Left hindlimb (tissue), 1 donor: ENCODE data around the gene TBC1D1.

Experiments
- DNase-seq: peaks from one replicate; pipeline ENCODE4 v3.0.0-alpha.2; 2018

Gene TBC1D1, protein sequence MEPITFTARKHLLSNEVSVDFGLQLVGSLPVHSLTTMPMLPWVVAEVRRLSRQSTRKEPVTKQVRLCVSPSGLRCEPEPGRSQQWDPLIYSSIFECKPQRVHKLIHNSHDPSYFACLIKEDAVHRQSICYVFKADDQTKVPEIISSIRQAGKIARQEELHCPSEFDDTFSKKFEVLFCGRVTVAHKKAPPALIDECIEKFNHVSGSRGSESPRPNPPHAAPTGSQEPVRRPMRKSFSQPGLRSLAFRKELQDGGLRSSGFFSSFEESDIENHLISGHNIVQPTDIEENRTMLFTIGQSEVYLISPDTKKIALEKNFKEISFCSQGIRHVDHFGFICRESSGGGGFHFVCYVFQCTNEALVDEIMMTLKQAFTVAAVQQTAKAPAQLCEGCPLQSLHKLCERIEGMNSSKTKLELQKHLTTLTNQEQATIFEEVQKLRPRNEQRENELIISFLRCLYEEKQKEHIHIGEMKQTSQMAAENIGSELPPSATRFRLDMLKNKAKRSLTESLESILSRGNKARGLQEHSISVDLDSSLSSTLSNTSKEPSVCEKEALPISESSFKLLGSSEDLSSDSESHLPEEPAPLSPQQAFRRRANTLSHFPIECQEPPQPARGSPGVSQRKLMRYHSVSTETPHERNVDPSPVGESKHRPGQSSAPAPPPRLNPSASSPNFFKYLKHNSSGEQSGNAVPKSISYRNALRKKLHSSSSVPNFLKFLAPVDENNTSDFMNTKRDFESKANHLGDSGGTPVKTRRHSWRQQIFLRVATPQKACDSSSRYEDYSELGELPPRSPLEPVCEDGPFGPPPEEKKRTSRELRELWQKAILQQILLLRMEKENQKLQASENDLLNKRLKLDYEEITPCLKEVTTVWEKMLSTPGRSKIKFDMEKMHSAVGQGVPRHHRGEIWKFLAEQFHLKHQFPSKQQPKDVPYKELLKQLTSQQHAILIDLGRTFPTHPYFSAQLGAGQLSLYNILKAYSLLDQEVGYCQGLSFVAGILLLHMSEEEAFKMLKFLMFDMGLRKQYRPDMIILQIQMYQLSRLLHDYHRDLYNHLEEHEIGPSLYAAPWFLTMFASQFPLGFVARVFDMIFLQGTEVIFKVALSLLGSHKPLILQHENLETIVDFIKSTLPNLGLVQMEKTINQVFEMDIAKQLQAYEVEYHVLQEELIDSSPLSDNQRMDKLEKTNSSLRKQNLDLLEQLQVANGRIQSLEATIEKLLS (N-terminal part only)

DNA sequence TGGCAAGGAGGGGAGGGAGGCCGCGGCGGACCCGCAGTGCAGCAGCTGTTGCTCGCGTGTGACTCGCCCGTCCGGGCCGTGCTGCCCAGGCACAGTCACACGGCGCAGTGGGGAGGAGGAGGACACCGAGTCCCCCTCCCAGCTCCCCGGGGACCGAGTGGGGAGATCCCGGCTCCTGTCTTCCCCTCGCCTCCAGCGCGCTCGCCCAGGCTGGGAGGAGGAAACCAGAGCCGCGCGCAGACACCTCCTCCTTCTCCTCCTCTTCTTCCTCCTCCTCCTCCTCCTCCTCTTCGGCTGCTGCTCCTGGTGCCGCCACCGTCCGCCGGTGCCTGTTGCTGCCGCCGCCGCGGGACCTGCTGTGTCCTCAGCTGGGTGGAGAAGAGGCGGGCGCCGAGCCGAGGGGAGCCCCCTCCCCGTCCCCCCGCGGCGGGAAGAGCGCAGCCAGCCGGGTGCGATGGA is at the start of gene TBC1D1:
Gene TBC1D1, plus strand, starts transcription at position 284 of the 459 bp plus-strand sequence. CDS start 11,012 bp downstream, outside the sequence.
- DNase-seq = peak; percentile 53

DNA sequence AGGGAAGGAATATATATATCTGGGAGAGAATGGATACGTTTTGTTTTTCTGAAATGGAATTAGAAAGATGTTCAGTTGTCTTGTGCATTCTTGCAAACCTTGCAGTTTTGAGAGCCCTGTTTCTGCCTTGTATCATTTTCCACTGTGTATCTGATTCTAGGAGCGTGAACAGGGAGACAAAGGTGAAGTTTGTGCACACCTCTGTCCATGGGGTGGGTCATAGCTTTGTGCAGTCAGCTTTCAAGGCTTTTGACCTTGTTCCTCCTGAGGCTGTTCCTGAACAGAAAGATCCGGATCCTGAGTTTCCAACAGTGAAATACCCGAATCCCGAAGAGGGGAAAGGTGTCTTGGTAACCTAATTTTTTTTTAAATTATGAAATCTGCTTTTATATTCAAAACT is 46.7 kb upstream of the TBC1D1 start:
- DNase-seq = no peak

DNA sequence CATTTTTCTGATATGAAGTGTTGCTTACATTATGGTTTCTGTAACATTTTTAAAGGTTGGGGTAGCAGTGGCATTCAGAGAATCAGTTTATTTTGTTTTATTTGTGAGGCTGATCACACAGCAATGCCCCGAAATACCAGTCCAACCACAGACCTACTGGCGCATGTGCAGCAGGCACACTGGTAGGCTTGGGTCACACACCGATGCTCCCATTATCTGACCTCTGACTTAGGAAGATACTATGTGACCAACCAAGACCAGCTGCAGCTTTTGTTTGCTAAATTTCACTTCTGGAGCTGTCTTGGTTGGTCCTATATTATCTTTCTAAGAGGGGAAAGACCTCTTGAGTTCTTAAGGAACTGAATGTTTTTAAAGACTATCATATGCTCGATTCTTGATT is 45.7 kb upstream of the TBC1D1 start:
- no peak for DNase-seq

DNA sequence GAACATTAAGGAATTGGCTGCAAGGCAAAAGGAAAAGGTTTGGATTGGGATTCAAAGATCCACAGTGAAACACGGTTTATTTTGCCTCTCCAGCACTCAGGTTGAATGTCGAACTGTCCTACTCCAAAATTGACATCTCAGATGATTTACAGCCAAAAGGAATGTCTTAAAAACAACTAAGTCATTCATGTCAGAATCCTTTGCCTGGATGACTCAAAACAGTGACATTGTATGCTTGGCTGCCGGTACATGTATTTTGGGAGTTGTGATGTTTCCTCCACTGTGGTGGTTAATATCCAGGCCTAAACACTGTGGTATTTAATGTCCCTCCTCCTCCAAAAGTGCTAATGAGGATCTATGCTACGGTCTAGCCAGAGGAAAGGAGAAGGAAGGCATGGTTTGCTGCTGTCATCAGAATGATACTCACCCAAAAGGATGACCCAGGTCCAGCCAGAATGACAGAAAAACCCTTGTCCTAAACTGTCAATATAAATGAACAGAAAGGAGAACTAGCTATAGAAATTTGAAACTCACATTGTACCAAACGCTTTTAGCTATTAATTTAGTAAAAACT is 43.5 kb upstream of the TBC1D1 start:
- no peak for DNase-seq

DNA sequence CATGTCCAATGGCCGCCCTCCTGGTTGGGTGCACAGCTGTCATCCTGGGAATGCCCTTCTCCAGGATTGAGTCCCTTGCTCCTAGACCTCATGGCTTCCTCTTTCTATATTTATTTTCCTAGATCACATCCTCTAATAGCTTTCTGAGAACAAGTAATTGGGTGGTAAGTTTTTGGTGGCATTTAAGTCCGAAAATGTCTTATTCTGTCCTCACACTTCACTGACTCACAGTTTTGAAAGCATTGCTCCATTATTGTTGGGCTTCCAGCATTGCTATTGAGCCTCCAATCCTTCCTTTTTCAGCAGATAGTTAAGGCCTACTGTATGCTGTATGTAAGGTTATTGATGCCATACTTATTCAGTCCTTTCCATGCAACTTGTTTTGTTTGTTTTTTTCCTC is 38.5 kb upstream of the TBC1D1 start:
- no peak for DNase-seq

DNA sequence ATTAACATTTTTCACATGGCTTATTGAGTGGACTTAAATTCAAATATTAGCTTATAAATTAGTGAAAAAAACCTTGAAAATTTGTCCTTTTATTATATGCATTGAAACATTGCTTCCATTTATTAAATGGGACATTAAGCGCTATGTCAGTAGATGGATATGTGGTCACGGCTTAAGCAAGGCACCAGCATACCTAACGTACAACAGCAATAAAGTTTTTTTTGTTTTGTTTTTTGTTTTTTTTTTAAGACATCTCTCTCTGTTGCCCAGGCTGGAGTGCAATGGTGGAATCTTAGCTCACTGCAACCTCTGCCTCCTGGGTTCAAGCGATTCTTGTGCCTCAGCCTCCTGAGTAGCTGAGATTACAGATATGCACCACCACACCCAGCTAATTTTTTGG is 32.8 kb upstream of the TBC1D1 start:
- no peak for DNase-seq

DNA sequence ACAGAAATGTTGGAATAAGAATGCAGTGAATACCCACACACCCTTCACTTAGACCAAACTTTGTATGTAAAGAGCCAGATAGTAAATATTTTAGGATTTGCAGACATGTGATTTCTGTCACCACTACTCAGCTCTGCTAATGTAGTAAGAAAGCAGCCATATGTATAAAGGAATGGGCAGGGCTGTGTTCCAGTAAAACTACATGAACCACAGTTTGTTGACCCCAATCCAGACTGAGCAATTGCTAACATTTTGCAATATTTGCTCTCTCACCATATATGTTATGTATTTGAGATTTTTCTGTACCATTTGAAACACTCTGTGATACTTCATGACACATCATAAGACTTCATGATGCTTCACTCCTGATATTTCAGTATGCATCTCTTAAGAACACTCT is 32.0 kb upstream of the TBC1D1 start:
- DNase-seq = no peak

DNA sequence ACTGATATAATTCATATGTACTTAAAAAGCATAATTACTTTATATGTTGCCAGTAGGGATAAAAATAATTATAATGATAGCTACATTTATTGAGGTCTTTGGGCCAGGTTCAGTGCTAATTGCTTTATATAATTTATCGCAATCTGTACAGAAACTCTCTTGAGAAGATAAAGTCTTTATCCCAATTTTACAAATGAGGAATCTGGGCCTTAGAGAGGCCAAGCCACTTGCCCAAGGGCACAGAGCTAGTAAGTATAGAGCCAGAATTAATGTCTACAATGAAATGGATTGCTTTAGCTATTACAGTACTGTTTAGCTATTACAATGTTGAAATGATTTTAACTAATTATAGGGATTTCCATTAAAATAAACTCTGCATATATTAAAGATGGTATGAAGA is 30.6 kb upstream of the TBC1D1 start:
- DNase-seq = no peak

DNA sequence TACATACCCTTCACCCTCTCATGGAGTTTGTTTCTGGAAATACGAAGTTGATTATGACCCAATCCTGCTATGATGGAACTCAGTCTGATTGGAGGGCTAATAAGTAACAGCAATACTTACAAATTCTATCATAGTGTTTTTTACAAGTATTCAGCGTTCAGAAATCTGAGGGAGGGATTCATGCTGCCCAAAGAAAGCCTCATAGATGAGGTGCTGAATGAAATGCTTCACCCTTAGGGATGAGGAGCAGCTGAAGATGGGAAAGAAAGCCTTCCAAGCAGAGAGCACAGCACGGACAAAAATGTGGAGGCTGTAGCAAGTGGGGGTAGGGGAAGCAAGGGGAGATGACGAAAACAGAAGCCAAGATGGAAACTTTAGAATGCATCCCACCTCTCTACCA is 27.9 kb upstream of the TBC1D1 start:
- no peak for DNase-seq

DNA sequence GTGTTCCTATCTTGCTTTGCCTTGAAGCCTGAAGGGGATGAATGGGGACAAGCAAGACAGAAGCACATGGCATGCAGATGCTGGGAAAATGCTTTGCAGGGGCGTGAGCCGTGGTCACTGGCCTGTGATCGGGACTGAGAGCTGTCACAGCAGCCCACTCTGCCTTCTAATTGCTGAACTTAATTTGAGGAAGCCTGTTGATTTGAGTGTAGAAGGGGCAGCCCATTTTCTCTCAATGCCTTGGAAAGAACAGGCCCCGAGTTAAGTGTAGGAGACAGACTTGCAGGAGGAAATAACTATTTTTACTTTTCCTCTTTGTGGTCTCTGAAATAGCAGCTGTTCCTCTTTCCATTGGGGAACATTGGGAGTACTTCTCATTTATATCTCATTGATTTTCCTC is 26.1 kb upstream of the TBC1D1 start:
- no peak for DNase-seq

DNA sequence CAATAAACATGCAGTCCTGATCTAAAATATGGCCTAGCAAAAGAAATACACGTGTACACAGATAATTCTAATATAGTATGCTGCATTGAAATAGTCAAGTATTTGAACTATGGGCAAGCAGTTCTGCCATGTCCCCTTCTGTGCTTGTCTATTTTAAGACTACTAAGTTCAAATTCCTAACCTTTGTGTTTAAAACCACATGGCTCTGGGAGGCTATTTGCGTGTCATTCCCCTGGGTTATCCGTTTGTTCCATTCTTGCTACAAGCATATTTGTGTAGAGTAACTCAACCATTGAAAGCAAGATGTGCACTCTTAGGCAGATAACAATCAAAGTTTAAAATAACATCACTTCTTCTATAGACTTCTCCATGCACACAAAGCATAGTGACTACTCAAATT is 25.4 kb upstream of the TBC1D1 start:
- no peak for DNase-seq

DNA sequence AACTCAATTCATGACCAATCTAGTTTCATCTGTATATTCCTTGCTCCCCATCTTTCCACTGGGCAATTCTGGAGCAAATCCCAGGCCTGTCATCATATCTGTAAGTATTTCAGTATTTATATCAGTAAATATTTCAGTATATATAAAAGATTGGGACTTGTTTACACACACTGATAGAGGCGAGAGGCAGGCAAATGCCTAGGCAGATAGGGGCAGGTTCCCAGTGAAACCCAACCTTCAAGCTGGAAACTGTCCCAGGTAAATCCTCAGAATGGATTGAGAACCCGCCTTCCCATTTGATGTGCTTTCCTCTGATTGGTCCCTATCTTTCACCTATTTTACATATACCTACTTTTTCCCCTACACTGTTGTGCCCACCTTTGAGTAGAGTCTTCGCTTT is 23.8 kb upstream of the TBC1D1 start:
- DNase-seq = no peak

DNA sequence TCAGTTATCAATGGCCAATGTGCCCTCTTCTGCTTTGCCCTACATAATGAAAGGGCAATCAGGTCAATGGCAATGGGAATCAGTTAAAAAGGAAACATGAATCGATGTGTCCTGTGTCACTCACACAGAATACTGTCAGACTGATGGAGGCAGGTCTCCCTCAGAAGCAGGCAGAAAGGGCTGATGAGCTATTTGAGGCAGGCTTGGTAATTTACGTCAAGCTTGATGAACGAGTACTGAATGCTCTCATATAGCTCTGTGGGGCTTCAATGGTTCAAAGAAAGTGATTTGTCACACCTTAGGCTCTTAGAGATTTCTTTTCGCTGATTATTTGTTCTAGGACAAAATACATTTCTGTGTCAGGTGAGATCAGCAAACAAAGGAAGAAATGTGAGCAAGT is 22.6 kb upstream of the TBC1D1 start:
- DNase-seq = no peak

DNA sequence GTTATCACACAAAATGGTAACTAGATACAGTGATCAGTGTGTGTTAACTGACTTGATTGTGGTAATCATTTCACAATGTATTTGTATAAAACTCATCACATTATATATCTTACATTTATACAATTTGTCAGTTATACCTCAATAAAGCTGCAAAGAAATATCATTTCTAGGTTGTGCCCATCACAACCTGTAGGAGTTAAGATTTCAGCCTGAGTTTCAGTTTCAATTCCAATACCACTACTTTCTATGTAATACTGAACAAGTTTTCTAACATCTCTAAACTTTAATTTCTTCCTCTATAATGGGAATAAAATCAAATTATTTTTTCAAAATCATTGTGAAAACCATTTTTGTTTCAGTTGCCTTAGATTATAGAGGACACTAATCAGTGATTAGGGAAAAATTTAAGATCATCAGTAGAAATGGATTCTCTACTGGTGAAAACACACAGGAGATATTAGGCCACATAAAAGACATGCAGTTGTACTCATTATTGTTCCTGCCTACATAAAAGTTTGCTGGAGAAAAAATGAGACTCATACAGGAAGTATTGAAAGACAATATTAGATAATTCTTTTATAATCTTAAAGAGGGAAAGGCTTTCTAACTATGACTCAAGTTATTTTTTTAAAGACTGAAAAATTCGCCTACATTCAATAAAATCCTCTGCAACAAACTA is 18.4 kb upstream of the TBC1D1 start:
- no peak for DNase-seq

DNA sequence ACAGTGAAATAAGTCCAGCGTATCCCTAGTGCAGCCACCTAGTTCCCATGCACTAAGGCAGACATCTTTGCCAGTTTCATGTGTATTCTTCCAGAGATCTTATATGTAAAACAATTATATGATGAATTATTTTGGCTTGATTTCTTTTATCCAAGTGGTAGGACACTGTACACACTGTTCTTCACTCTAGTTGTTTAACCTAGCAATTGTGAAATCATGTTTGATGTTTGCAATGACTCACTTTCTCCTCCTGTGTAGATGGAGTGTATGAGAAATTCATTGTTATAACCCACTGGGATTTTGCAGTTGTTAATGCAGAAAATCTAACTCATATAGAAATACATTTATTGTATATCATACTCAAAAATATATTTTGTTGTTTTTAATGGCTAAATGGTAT is 17.5 kb upstream of the TBC1D1 start:
- no peak for DNase-seq

DNA sequence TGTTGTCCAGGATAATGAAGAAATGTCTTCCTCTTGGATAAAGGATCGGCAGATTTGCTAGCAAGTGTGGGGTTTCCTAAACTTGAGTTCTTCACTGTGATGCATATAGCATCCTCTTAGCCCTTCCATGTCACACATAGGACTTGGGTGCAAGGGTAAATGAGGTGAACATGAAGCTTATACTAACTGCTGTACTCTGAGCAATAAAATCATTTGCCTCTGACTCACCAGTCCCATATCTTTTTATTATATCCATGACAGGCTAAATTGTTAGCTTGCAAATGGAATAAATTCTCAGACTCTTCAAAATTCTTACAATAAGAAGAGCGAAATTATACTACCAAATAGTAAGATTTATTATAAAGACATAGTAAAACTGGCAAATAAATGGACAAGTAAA is 14.7 kb upstream of the TBC1D1 start:
- no peak for DNase-seq

DNA sequence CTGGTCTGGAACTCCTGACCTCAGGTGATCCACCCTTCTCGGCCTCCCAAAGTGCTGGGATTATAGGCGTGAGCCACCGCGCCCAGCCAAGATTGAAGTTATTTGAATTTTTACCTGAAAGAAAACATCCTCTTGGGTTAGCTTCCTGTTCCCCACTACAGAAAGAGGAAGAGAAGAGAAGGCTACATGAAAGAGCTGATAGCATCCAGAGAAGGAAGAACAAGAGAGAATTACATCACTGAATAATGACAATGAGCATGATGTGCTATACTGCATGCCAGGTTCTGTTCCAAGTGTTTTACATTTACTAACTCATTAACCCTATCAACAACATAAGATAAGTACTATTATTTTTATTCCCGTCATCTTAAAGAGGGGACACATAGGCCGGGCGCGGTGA is 11.5 kb upstream of the TBC1D1 start:
- DNase-seq = no peak

DNA sequence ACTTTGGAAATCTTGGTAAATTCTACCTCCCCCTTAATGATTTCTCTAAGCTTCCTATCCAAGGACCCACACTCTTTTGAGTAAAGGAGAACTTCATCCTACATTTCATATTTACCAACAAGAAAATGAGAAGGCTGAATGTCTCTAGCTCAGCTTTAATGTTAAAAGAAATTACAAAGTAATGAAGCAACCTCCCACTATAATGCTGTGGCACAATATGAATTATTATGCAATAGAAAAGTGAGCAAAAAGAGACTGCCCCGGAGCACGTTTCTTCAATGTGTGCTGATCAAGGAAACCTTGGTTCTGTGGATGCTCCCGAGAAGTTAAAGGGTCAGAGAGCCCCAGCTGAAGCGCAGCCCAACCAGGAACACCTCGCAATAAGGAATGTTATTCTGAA is 9.1 kb upstream of the TBC1D1 start:
- DNase-seq = no peak

DNA sequence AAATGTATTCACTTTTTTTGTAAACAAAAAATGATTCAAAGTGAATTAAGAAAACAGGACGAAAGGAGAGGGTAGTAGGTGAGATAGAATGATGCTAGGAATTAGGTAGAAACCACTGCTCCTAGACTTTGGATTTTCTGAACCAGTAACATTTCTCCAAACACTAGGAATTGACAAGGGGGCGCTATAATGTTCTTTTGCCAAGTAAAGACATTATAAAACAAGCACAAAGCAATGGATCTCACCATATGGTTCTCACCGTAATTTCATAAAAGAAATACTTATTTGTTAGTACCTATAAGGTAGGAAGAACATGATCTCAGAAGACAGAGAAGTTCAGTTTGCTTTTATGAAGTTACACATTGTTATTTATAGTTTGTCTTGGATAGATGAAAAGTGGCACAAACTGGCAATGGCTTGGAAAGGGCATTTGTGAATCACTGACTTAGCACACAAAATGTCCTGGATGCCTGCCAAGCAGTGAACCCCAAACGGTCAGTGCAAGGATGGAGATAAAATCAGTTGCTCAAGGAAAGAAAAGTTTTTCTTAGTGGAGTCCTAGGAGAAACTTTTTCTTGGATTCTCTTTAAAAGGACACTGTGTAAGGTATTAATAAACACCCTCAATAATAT is 8.1 kb upstream of the TBC1D1 start:
- DNase-seq = no peak

DNA sequence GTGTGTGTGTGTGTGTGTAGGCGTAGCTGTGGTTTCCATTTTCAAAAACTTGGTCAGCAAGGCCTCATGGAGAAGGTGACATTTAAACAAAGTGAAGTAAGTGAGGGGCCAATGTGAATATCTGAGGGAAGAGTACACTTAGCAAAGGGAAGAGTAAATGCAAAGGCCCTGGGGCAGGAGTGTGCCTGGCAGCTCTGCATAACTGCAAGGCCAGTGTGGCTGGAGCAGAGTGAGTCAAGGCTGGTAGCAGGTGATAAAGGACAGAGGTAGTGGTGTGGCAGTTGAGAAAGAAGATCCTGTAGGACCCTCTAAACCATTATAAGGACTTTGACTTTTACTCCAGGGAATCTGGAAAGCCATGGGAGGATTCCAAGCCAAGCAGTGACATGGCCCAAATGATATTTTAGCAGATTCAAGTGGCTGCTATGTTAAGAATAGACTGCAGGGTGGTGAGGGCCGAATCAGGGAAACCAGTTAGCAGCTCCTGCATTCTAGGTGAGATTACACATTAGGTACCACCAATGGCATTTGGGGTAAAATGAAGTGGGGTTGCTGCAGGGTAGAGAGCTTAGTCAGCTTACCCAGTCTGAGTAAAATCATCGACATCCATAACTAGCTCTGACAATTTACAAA is 5.9 kb upstream of the TBC1D1 start:
- no peak for DNase-seq

DNA sequence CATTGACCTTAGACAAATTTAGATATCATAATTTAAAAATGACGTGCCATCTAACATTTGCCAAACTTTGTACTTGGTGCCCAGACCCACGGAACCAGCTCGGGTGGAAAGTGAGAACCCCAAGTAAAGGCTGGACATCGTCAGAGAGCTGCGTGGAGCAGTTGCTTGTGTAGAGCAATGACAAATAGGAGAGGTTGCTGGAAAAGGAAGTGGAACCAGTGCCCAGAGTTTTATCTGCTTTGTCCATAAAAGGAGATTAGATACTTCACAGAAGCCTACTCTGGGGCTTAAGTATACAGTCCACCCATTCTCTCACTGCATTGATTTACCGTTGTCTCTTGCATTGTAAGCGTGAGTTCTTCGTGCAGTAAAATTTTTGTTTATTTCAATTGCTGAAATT is 5.4 kb upstream of the TBC1D1 start:
- no peak for DNase-seq
